Tibial nerve (tissue), 3 donors: ENCODE data around the gene TCAP.

Experiments used
- CTCF ChIP-seq, 5 experiments: fragments of 200-600 bp in 3 of 5; fragments of 450-650 bp in 2 of 5; sonication (generic) in 3 of 5; IDR thresholded peaks; one replicate each; pipeline ENCODE4 v1.5.1; 2016 to 2019; ENCODE audit warnings: antibody characterized with exemption in 5 of 5, mild to moderate bottlenecking in 3 of 5, moderate library complexity in 2 of 5
- POLR2A ChIP-seq, 2 donors: fragments of 450-650 bp; IDR thresholded peaks; one replicate each; pipeline ENCODE4 v1.6.1; 2017; ENCODE audit warnings: antibody characterized with exemption in 2 of 2, mild to moderate bottlenecking in 2 of 2, moderate library complexity in 2 of 2

- no peak for TF ChIP-seq POLR2A (IDR thresholded peaks at IDR 0.05)
- no peak for TF ChIP-seq CTCF (IDR thresholded peaks at IDR 0.05)
Measured at GRCh38 chr17:39615434-39615833, 49.7 kb upstream of the TCAP start.
